Activated naive CD4-positive, alpha-beta T cell treated with Interleukin-2 at 50 U/mL for 16 hours (primary cell): Measurements from ENCODE around the gene NCK1.

Experiments
- DNase-seq: peaks from one replicate; pipeline ENCODE4 v3.0.0-alpha.2; 2020

NCK1 gene

DNA sequence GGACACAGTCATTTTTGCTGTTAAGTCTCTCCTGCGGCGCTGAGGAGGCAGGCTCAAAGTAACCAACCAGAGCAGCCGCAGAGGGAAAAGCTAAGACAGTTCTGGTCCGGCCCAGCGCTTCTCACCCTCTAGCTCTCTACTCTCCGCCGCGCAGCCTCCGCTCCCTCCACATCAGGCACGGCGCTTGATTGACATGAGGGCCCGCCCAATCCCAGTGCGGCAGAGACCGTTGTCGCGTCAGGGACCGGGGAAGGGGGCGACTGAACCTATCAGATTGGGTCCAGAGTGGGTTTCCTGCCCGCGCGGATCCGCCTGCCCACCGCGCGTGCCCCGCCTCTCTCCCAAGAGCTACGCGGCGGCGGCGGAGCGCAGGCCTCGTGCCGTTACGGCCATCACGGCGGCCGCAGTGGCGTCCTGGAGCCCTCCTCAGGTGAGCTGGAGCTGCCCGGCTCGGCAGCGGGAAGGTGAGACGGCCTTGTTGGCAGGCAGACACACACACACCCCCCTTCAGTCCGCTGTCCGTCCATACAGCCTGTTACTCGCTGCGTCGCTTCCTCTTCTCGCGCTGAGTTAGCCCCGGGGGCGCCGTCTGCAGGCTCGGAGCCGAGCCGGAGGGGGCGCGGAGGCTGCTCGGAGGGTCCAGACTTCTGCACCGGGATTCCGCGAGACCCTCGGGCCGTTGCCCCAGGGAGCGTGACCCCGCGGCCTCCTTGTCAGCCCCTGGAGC, at the start of gene NCK1:
NCK1 (plus strand) TSS at position 319 of the 727 bp plus-strand sequence. CDS start 65,794 bp downstream, outside the sequence.
- DNase-seq: peak; percentile 99

DNA sequence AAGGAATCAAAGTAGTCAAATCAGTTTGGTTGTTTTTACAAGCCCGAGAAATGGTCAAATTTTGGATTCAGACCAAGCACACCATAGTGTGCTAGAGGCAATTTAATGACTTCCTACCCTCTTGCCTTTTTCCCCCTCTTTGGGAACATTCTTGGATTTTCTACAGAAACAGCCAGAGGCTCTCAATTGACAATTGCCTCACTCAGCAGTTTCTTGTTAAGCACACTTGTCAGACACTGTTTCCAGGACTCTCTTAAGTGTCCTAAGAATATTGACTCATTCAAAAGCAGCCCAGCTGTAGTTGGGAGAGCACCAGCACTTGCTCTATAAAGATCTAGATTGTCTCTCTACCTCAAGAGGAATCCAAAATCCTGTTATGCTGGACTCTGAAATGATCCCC, 44.6 kb upstream of the NCK1 start:
- no peak for DNase-seq

DNA sequence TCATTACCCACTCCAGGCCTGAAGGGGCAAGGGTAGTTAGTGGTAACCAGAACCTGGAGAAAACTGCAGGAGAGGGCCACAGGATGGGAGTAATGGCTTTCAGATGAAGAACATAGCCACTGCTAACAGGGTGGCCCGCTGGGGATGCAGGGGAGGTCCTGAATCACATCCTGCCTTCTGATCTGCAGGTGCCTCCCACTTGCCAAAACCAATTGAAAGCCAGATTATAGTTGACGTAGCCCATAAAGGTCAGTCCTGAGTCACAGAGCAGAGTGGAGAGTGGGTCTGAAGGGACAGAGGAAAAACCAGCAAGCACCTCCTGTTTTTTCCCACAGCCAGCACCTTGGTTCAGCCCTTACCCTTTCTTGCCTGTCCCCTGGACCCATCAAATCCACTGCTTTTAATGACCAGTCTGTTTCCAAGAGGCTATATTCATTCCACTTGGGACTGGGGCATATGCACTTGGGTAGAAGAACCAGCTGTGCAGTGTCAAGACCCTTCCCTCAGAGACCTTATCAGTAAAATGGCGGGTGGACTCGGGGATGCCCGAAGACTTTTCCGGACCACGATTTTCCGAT, 43.7 kb upstream of the NCK1 start:
- DNase-seq: peak; percentile 33

DNA sequence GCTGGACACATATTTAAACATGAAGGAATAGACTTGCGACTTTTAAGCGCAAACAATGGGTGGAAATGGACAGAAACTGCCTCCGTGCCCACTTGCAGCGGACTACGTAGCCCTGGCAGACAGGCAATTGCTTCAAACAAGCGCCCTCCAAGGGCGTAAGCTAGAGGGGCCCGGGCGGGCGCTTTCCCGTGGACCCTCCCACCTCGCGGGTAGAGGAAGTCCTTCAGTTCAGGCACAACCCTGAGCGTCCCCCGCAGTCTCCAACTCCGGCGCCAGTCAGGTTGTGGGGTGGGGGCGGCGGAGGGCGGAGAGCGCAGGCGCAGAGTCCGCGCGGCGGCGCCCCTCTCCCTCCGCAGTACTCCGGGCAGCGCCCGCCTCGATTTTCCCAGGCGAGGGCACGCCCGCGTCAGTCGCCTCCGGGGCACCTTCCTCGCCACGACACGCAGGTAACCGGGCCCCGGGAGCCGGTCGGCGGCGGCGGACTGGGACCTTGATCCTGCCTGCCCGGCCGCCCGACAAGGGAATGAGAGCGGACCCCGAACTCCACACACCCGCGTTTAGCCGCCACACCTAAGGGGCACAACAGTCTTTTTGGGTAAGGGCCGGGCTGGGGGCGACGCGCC, 43.1 kb upstream of the NCK1 start, which contains the start of gene SLC35G2:
SLC35G2 (plus strand) TSS at position 358 of the 623 bp plus-strand sequence. CDS start 35,335 bp downstream, outside the sequence.
- peak; percentile 42 for DNase-seq

DNA sequence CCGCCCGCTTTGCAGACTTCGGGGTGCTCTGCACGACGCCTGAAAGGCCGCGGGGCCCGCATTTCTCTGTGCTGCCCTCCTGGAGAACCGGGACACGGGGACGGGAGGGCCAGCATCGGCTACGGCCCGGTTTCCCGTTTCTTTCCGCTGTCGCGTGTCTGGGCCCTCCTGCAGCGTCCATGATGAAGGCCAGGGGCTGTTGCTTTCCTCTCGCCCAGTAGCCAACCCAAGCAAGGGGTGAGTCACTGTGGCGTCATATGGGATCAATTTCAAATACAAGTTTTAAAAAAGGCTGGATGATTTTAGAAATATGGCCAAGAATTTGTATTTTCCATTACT, 42.6 kb upstream of the NCK1 start:
- peak; percentile 33 for DNase-seq

DNA sequence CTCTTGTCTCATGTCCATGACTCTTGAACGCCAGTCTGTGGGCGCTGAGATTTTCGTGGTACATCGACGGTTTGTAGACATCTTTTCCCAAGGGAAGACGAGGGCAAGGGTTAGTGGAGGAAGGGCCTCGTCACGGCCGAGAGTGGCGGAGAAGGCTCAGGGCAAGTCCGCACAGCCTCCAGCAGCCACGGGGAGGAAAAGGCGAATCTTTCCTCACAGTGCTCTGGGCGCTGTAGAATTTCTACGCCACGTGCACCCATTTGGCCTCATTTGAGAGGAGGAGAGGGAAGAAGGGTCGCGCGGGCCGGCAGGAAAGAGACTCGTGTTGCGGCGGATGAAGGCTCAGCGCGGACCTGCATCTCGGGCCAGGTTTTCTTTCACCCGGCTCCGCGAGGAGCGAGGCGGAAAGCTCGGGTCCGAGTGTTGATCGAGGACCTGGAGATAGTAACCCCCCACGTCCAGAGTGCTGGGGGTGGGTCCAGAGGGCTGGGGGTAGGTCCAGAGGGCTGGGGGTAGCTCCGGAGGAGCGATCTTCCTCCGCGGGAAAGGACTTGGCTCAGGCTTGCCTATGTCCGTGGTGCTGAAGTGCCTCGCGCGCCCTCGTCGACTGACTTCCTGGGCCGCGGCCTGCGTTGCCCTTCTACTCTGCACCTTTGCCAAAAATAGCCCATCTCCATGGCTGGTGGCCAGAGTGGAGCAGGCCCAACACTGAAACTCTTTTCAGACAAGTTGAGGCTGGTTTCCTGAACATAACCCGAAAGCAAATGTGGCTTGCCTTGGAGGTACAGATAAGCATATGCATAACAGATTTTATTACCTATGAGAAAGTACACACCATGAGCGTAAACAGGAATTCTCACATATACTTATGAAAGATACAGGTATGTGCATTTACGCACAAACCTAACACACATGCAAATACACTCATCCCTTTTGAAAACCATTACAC, 42.0 kb upstream of the NCK1 start:
- peak; percentile 35 for DNase-seq

DNA sequence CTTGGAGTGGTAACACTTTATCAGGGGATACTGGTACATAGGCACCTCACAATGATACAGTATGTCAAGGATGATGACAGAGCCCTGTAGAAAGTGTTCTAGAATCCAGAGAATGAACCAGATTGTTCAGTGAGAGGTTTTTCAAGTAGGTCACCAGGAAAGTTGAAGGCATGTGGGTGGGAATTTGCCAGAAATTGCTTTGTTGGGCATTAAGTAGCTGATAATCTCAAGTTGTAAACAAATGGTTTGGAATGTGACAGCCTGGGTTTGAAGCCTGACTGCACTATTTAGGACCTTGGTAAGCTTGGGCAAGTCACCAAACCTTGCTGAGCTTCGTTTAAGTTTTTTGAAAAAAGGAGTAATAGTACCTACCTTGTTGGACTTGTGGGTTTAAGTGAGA, 30.5 kb upstream of the NCK1 start:
- DNase-seq: no peak

DNA sequence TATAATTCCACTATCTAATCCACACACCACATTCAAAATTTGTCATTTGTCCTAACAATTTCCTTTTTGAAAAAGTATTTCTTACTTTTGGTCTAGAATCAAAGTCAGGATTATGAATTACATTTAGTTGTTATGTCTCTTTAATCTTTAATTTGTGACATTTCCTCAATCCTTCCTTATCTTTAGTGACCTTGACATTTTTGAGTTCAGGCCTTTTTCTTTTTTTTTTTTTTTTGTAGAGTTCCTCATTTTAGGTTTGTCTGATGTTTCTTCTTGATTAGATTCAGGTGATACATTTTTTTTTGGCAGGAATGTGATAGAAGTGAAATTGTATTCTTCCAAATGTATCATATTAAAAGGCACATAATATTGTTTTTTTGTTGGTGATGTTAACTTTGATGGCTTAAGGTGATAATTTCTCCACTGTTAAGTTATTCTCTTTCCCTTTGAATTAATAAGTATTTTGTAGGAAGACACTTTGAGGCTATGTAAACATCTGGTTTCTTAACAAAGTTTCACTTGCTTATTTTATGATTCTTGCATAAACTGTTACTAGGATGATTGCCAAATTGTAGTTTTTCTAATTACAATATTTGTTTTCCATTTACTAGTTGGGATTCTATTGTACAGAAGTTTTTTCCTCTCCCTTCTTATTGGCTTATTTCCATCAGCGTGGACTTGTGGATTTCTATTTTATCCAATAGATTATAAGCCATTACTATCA, 26.8 kb upstream of the NCK1 start:
- no peak for DNase-seq

DNA sequence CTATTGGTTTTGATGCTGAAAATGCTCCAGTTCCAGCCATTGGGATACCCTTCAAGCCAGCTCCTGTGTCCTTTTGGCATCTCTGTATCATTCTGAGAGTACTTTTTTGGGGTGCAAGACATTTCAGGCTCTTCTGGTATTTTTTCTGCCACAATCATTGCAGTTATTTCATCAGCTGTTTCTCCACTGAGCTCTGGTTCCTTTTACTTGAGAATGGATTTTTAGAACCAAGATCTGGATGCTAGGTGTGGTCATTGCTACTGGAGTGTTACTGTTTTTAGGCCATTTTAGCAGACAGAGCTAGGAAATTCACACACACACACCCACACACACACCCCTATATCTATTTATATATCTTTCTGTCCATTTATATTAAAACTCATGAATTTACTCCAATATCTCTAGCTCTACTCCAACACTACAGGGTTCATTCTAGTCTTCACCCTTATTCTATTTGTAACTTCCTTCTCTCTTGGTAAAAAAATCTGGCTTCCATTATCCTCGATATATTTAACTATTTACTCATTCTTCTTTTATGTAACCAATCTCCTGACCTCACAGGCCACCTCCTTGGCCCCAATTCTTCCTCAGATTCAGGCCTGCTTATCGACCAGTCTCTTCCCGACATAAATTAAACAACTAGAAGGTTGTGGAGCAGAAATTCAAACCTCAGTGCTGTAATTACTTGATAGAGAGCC, 26.0 kb upstream of the NCK1 start:
- DNase-seq: no peak

DNA sequence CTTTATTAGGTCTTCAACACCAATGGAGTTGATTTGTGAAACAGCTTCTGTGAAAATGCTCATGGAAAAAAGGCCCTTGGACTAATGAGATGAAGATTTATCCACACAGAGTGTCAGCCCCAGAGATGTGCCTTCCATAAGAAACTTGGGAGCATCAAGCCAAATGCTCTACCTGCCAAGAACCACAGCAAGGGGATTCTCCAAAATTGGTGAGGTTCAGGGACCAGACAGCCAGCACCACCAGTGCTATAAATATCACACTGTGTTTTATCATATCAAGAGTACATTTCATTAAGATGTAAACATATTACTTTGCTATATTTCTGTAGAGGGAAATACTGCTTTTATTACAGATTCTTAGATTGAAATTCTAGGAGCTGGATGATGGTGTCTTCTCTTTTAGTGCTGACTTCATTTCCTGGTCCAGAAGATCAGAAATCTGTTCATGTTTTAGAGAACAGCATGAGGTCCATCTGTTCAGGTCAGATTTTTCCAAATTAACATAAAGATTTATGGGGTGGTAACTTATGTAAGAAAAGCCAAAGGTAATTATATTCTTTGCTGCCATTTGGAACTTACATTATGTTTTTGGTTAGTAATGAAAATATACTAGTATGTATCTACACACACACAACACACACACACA, 25.4 kb upstream of the NCK1 start:
- no peak for DNase-seq

DNA sequence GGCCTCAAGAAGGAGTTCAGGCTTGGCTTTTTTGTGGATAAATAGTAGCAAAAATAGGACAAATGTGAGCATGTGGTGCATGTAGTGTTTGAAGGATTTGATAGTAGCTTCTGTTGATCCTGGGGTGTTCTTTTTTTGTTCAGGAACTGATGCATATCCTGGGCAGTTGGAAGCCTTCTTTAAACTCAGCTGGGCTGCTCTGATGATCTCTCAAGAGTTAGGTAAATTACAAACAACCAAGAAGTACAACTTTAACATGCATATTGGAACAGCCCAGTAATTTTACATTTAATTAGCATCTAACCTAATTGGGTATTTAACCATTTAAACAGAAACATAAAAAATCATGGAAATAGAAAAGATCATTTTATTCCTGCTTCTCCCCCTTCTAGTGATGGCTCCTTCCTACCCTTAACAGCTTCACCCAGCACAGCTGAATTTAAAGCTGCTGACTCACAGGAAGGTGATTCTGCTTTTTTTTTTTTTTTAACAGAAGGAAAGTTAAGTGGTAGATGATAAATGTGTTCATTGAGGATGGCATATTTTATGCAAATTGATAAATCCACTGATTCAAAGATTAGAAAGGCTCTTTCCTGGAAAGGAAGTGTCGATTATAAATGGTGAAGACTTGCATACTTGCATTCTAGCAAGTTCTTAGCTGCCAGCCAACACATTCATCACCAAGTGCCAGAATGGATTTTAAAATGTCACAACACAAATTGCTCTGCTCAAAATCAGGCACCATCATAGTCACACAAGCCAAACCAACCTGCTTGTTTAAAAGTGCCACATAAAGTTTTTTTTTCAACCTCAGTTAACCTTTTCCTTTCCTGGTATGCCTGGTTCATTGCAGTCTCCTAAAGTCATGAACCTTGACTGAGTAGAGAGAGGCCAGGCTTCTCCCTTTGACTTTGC, 23.1 kb upstream of the NCK1 start:
- DNase-seq: no peak

DNA sequence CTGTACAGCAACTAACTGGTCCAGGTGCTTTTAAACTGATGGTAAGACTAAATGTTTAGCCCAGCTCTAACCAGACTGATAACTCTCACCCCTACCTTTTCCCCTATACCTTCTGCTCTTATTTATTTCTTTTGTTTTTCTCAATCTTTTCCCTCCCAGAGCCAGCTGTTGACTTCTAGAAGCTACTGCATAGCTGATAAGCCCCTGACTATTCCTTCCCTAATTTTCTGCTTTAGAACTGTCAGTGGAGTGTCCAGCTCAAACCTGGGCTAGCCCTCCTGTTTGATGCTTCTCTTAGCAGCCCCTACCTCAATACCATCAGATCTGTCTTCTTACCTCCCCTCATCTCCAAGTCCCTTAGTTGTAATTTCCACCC, 22.5 kb upstream of the NCK1 start:
- DNase-seq: no peak

DNA sequence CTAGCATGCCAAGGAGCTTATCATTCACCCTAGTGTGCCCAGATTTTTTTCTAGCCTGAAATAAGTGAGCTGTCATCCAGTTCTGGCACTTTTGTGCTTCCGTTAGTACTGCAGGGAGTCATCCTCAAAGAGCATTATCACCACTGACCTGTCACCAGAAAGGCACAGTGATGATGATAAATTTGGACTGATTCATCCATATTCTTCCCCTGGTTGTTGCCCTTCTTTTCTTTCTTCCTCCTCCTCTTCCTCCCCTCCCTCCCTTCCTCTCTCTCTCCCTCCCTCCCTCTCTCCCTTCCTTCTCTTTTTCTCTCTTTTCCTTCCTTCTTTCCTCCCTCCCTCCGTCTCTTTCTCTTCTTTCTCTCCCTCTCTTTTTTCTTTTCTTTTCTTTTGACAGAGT, 21.8 kb upstream of the NCK1 start:
- DNase-seq: no peak

DNA sequence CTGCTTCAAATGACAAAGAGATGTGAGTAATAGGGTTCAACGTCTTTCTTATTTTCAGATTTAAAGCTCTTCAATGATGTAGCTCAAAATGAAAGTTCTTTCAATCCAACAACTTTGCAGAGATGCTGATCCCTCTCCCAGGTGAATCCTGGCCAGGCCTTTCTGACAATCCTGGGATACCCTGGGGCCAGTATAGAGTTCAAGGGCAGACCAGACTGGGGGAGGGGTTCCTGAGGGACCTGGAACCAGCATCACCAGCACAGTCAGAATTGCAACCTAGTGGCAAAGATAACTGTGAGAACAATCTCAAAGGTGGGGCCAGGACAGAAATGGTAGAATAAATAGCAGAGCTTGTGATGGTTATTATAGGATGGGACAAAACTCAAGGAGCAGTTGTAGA, 19.7 kb upstream of the NCK1 start:
- DNase-seq: no peak

DNA sequence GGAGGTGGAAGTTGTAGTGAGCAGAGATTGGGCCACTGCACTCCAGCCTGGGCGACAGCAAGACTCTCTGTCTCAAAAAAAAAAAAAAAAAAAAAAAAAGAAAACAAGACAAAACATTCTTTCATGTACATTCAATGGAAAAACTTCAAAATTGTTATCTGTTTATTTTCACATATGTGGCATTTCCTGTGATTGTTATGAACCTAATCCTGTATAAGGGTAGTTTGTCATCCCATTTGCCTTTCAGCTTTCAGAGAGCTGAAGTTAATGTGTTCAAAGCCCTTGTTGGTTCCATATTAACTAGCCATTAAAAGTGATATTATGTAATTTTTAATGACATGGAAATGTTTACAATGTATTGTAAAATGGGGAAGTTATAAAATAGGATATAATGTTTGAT, 17.3 kb upstream of the NCK1 start:
- no peak for DNase-seq

DNA sequence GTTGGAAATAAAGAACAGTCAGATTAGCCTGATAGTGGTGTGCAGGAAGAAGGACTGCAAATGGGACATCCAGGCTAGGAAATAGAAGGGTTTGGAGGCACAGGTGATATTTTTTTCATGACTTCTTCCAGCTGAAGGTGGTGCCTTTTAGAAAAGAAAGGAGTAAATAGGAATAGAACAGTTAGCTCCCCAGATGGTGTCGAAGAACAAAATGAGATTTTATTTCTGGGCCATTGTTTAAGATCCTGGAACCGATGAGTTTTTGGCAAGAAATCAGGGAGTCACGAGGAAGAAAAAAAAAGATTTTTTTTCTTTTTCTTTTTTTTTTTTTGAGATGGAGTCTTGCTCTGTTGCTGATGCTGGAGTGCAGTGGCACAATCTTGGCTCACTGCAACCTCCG, 9.8 kb upstream of the NCK1 start:
- DNase-seq: no peak

DNA sequence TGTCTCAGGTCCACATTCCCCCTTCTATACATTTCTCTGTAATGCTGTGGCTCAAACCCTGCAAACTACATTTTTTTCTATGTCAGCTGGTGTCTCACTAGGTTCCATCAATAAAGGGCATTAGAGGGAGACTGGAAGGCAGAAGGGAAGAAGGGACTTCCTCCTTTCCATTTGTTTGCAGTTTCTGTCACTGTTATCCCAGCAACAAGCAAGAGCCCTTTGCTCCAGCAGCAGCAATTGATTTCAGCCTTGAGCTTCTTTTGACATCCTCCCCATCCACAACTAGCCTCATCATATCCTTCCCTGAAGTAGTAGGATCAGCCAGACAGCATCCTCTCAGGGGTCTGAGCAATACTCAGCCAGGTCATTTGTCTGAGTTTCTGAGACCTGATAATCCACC, 5.3 kb upstream of the NCK1 start:
- DNase-seq: no peak

DNA sequence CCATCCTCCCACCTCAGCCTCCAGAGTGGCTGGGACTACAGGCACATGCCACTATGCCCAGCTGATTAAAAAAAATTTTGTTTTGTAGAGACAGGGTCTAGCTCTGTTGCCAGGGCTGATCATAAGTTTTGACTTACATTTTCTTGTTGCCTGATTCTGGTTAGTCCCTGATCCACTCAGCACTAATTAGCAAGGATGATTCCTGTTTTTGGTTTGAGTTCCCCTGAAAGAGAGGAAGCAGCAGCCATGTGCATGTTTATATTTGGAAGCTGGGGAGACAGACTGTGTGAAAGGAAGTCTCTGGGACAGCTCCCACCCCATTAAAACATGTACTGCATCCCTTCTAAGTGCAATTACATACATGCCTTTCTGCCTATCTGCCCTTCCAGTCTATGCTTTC, 3.6 kb upstream of the NCK1 start:
- no peak for DNase-seq

DNA sequence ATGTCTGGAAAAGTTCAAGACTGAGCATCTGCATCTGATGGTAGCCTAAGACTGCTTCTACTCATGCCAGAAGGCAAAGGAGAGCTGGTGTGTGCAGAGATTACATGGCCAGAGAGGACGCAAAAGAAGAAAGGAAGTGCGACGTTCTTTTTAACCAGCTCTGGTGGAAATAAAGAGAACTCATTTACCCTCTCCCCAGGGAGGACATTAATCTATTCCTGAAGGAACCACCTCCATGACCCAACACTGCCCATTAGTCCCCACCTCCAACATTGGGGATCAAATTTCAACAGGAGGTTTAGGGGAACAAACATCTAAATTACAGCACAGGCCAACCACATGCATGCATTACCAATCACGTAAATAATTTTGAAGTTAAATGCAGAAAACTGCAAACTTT, 1.5 kb upstream of the NCK1 start:
- DNase-seq: no peak

DNA sequence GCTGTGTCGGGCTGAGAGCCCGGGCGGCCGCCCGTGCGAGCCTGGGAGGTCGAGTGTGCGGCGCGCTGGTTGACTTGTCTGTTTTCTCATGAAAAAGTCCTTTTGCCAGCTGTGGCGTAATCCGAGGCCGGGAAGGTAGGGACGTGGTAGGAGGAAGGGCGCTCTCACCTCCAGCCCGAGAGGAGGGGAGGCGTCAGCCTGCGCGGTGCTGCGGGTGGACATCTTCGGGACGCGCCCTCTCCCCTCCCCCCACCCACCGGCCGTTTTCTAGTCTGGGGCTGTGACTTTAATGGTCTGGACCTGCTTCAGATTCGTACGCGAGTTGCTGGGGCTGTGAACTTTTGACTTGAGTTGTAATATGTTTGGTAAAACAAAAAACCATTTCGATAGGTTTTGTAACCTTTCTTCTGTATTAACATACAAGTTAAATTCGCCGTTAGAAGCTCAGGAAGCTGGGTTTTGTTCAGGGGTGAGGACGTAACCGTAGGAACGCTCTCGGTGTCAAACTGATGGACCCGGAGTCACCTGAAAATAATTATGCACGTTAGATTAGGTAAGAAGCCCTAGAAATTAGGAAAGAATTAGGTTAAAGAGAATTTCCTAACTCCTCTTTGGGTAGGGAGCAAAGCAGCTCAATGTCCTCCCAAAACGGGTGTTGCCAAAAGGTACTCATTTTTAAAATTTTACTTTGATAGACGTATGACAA, 762 bp downstream of the NCK1 start:
- DNase-seq: peak; percentile 47
